SW480 (cell line): ENCODE measurements around the gene POT1.
"Not testable (repeated sequence)": the region's sequence is repeated elsewhere in the genome, so short reads cannot be mapped to it uniquely, and the experiment has no call there.

ENCODE experiments used
- DNase-seq: peaks from one replicate; pipeline ENCODE4 v3.0.0-alpha.2; 2016; ENCODE audit warnings: low spot score

POT1 gene

GRCh38 chr7:124929467-124930172 lies at the start of gene POT1:
Gene POT1, minus strand, starts transcription at chr7:124929825. Its CDS starts 32,652 bp downstream, at chr7:124897173.
- peak; percentile 99 for DNase-seq

DNA sequence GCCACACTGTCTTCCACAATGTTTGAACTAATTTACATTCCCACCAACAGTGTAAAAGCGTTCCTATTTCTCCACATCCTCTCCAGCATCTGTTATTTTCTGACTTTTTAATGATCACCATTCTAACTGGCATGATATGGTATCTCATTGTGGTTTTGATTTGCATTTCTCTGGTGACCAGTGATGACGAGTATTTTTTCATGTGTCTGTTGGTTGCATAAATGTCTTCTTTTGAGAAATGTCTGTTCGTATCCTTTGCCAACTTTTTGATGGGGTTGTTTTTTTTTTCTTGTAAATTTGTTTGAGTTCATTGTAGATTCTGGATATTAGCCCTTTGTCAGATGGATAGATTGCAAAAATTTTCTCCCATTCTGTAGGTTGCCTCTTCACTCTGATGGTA lies 45.5 kb upstream of the POT1 start:
- not testable (repeated sequence) for DNase-seq

DNA sequence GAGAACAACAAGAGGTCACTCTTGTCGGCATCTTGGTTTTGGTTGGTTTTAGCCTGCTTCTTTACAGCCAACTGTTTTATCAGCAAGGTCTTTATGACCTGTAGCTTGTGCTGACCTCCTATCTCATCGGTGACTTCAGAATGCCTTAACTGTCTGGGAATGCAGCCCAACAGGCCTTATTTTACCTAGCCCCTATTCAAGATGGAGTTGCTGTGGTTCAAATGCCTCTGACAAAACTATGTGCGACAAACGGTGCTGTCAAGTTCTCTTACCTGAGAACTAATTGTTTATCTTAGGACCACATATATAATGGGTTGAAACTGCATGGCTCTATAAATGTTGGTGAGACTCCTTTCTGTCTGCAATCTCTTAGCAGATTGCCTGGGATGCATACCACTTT lies 35.9 kb upstream of the POT1 start:
- no peak for DNase-seq

- DNase-seq = peak; percentile 9
Observed at GRCh38 chr7:124959676-124960075, 30.1 kb upstream of the POT1 start.

- DNase-seq = not testable (repeated sequence)
Observed at GRCh38 chr7:124957952-124958351, 28.3 kb upstream of the POT1 start.

DNA sequence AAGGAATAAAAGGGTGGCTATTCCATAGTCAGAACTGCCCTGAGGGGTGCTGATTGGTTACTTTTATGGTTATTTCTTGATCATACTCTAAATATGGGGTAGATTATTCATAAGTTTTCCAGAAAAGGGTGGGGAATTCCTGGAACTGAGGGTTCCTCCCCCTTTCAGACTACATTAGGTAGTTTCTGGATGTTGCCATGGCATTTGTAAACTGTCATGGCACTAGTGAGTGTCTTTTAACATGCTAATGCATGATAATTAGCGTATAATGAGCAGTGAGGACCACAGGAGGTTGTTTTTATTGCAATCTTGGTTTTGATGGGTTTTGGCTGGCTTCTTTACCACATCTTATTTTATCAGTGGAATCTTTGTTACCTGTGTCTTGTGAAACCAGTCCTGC lies 26.5 kb upstream of the POT1 start:
- no peak for DNase-seq

- no peak for DNase-seq
Observed at GRCh38 chr7:124954790-124955189, 25.2 kb upstream of the POT1 start.

DNA sequence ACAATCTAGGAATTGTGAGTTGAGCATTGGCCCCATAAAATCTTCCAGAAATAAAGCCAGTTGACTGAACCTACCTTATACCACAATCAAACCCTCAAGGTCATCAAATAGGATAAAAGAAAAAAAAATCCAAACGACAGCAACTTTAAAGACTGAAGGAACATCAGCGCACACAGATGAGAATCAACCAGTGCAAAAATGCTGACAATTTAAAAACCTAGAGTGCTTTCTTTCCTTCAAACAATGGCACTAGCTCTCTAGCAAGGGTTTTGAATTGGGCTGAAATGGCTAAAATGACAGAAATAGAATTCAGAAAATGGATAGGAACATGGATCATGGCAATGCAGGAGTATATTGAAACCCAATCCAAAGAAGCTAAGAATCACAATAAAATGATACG lies 16.1 kb upstream of the POT1 start:
- DNase-seq = no peak

DNA sequence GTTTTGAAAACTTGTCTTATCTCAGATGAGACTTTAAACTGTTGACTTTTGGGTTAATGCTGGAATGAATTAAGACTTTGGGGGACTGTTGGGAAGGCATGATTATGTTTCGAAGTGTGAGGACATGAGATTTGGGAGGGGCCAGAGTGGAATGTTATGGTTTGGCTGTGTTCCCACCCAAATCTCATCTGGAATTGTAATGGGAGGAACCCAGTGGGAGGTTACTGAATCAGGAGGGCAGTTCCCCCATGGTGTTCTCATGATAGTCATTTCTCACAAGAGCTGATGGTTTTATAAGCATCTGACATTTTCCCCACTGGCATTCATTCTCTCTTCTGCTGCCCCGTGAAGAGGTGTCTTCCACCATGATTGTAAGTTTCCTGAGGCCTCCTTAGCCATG lies 13.8 kb upstream of the POT1 start:
- no peak for DNase-seq

GRCh38 chr7:124942399-124942798 lies 12.8 kb upstream of the POT1 start:
- DNase-seq = no peak

DNA sequence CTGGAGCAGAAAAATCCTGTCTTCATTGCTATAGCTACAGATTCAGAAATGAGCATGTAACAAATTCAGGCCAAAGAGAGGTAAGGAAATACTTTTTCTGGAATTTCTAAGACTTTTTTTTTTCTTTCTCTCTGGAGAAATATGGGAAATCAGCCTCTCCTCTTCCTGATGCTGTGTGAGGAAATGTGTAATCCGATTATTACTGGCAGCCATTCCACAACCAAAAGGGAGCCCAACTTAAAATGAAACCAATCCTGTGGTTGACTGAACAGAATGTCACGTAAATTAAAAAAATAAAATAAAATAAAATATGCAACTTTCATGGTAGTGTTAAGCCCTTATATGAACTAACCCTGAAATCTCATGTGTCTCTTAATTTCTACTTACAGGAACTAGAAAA lies 10.7 kb upstream of the POT1 start:
- no peak for DNase-seq

GRCh38 chr7:124938128-124938527 lies 8.5 kb upstream of the POT1 start:
- DNase-seq = no peak

- DNase-seq = no peak
Observed at GRCh38 chr7:124937076-124937475, 7.5 kb upstream of the POT1 start.

DNA sequence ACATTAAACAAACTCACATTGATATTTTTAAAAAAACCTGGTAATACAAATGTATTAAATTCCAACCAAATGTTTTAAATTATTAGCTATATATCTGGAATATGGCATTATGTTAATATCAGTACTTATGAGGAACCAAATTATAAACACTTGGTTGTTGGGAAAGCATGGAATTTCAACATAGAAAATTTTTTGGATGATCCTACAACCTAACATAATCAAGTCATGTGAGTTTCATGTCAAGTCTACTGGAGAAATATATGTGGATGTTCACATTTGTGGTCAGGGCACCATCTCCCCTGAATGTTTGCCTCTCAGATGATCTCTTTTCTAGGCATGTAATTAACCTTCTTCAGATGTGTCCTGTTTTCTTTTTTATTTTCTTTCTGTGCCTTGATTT lies 5.2 kb upstream of the POT1 start:
- no peak for DNase-seq

- DNase-seq = no peak
Observed at GRCh38 chr7:124930655-124931597, 1.3 kb upstream of the POT1 start.

GRCh38 chr7:124930173-124930623 lies 573 bp upstream of the POT1 start:
- no peak for DNase-seq

DNA sequence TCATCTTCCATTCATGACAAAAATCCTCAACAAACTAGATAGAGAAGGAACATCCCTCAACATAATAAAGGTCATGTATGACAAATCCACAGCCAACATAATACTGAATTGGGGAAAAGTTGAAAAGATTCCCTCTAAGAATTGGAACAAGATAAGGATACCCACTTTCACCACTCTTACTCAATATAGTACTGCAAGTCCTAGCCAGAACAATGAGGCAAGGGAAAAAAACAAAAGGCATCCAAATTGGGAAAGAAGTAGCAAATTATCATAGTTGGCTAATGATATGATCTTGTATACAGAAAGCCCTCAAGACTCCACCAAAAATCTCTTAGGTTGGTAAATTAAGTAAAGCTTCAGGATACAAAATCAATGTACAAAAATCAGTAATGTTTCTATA lies 4.7 kb downstream of the POT1 start:
- no peak for DNase-seq

DNA sequence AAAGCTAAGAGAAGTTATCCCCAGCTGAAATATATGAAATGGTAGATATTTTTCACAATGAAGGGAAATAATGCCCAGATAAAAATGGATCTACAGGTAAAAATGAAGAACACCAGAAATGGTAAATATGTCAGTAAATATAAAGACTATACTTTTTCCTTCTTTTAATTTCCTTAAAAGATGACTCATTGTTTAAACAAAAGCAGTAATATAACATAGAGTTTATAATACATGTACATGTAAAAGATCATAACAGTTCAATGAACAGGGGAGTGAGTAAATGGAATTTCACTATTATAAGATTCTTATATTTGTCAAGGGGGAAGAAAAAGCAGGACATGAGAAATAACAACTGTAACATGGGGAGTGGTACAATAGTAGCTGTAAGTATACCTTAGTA lies 7.4 kb downstream of the POT1 start:
- no peak for DNase-seq

DNA sequence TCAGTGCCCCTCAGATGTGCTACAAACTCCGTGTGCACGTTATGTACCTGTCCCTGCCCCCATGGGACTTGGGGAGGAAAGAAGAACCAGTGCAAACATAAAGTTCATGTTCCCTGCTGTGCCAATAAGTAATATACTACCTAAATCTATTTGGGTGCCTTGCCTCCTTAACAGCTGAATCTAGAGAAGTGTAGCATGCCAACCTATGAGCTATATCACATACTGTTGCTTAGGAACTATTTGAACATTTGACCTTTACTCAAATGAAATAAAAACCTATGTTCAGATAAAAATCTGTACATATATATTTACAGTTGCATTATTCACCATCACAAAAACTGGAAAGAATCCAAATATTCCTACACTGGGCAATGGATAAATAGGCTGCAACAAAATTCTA lies 9.8 kb downstream of the POT1 start:
- DNase-seq = no peak

DNA sequence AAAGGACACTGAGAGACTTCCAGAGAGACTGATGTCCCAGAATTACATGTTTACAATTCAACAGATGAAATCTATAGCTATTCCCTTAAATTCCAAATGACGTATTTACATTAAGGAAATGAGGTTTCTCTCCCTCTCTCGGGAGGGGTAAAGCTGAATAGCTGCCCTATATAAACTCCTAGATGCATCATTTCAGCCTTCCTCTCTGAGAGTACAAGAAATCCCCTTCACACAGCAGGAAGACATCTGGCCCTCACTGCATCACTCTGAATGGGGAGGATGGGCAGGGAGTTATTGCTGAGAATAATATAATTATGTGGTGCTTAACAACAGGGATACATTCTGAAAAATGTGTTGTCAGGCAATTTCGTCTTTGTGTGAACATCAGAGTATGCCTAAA lies 11.0 kb downstream of the POT1 start:
- no peak for DNase-seq

GRCh38 chr7:124915242-124915641 lies 14.4 kb downstream of the POT1 start:
- no peak for DNase-seq

- no peak for DNase-seq
Observed at GRCh38 chr7:124914298-124914697, 15.3 kb downstream of the POT1 start.

GRCh38 chr7:124912972-124913371 lies 16.7 kb downstream of the POT1 start:
- DNase-seq = no peak
